ES-I3 (cell line): ENCODE measurements around the gene PGPEP1.
"Not testable (repeated sequence)": the region's sequence is repeated elsewhere in the genome, so short reads cannot be mapped to it uniquely, and the experiment has no call there.

ENCODE experiments used
- H3K36me3 ChIP-seq: 2 replicates; pipeline ENCODE4 v1.6.1; 2013; ENCODE audit warnings: mild to moderate bottlenecking, low read length, control low read depth, moderate library complexity; ENCODE audit not compliant: insufficient read depth
- H3K4me1 ChIP-seq: 2 replicates; pipeline ENCODE4 v1.6.1; 2013; ENCODE audit warnings: mild to moderate bottlenecking, control low read depth, low read length; ENCODE audit not compliant: insufficient read depth
- H3K9ac ChIP-seq: 2 replicates; pipeline ENCODE4 v1.6.1; 2013; ENCODE audit warnings: low read depth, mild to moderate bottlenecking, low read length, moderate library complexity
- H3K9me3 ChIP-seq: 2 replicates; pipeline ENCODE4 v1.6.1; 2013; ENCODE audit warnings: mild to moderate bottlenecking, low read length, moderate library complexity; ENCODE audit not compliant: control insufficient read depth, insufficient read depth

PGPEP1 gene

DNA sequence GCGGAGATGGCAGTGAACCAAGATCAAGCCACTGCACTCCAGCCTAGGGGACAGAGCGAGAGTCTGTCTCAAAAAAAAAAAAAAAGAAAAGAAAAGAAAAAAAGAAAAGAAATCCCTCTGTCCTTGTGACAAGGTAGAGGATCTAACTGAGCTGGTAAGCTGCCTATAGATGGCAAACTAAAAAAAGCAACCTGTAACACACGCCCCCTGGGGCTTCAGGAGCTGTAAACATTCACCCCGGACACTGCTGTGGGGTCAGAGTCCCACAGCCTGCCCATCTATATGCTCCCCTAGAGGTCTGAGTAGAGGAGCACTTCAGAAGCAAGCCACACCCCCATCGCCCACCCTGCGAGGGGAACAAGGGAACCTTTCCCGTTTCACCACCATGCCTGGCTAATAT is 4.3 kb upstream of the PGPEP1 start:
- no peak overlapping the region for H3K9ac ChIP-seq
- H3K36me3 ChIP-seq, result no peaks in the 10 kb centered on the region
- H3K9me3 ChIP-seq, result no peaks in the 10 kb centered on the region
- peaks cover 7% of the 10 kb centered on the region; the same call in 1 of the 2 replicates for H3K4me1 ChIP-seq

DNA sequence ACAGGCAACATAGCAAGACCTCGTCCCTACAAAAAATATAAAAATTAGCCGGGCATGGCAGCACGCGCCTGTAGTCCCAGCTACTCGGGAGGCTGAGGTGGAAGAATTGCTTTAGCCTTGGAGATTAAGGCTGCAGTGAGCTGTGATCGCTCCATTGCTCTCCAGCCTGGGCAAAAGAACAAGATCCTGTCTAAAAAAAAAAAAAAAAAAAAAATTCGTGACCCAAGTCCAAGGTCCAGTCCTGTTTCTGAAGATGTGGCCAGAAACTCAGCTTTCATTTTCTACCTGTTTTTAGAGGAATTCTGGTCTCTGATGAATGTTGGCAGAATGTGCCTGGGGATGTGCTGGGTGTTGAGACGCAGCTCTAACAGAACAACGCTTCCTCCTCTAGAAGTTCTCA is 1.9 kb upstream of the PGPEP1 start:
- H3K9me3 ChIP-seq, result no peaks in the 10 kb centered on the region
- no peaks in the 10 kb centered on the region; the same call in 1 of the 2 replicates for H3K4me1 ChIP-seq
- H3K9ac ChIP-seq, result no peak overlapping the region
- H3K36me3 ChIP-seq, result no peaks in the 10 kb centered on the region

DNA sequence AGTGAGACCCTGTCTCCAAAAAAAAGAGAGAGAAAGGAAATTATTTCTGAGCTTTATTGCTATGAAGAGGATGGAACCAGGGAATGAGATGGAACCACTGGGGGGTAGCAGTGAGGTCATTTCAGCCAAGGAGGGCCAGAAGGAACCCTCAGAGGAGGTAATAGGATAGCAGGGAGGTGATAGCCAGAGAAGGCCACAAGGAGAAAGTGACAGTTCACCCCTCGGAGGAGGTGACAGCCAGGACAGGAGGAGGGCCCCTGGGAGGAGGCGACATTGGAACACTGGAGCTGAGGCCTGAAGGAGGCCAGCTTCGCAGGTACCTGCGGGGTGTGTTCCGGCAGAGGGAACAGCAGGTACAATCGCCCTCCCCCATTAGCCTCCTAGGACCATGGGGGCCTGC is 675 bp upstream of the PGPEP1 start:
- H3K36me3 ChIP-seq, result no peaks in the 10 kb centered on the region
- H3K9ac ChIP-seq, result peak overlapping the region; percentile 78; the same call in 1 of the 2 replicates
- H3K9me3 ChIP-seq, result no peaks in the 10 kb centered on the region
- H3K4me1 ChIP-seq, result peaks cover 6% of the 10 kb centered on the region; the same call in 1 of the 2 replicates

DNA sequence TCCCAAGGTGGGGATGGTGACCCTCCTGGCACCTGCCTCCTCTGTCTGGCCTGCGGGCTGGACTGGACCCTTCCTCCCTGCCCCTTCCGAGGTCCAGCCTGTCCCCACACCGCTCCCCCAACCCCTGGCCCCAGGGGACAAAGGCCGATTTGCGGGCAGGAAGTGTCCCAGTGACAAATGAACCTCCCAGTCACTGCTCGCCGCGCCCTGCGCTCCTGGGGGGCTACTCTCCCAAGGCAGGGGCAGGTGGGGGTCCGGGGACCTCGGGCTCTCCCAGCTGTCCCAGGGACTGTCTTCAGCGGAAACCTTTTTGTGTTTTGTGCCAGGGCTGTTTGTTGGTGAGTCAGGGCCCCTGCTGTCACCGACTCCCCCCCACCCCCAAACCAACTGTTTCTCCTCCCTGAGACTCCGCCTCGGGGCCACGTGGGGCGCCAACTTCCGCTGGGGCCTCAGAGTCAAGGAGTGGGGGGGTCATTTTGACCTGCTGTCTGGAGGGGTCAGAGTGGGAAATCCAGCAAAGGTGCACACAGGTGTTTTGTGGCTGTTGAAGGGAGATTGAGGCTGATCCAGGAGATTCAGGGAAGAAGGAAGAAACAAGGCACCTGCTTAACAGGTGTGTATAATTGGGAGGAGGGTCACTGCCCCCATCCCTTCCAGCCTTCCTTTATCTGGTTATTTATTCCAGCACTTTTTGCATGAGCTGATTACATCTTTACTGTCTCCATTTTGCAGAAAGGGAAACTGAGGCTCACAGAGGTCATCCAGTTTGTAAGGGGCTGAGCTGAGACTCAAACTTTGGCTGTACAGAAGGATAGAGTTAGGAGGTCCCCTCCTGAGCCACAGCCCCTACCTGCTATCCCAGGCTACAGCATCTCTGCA is 831 bp downstream of the PGPEP1 start:
- Histone ChIP-seq H3K9me3 (no peaks in the 10 kb centered on the region), H3K9ac (peak overlapping the region; percentile 78), H3K36me3 (no peaks in the 10 kb centered on the region), H3K4me1 (peaks cover 13% of the 10 kb centered on the region)

DNA sequence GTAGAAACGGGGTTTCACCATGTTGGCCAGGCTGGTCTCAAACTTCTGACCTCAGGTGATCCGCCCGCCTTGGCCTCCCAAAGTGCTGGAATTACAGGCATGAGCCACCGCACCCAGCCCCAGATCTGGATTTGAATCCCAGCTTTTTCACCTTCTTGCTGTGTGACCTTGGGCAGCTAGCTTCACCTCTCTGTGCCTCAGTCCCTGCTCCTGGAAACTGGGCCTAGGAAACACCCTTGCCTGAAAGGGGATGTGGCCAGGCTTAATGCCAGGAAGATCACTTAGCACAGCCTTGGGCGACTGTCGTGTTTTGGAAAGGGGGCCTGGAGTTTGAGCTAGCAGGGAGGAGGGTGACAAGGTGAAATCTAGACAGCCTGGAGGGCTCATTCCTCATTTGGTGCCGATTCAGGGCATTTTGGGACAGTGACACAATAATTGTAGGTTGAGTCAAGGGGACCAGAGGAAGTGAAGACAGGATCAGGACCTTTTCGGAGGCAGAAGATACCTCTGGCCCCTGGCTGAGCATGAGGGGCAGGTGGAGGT is 1.8 kb downstream of the PGPEP1 start:
- H3K9me3 ChIP-seq, result no peaks in the 10 kb centered on the region
- peaks cover 14% of the 10 kb centered on the region for H3K4me1 ChIP-seq
- H3K9ac ChIP-seq, result no peak overlapping the region
- H3K36me3 ChIP-seq, result no peaks in the 10 kb centered on the region

DNA sequence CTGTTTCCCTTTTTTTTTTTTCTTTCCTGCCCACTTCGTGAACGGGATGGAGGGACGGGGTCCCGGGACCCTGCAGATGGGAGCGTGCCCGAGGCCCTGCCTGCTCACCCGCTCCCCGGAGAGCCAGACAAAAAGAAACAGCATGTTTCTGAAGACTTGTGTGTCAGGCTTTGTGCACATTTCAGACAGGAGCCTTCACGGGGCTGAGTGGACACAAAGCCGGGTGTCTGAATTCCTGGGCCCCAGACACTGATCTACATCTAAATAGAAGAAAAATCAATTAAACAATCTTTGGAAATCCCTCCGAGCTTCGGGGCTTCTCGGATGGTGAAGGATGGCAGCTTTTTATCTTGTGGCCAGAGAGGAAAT is 4.2 kb downstream of the PGPEP1 start:
- Histone ChIP-seq H3K36me3 (no peaks in the 10 kb centered on the region), H3K9ac (no peak overlapping the region), H3K9me3 (no peaks in the 10 kb centered on the region), H3K4me1 (peaks cover 14% of the 10 kb centered on the region)

DNA sequence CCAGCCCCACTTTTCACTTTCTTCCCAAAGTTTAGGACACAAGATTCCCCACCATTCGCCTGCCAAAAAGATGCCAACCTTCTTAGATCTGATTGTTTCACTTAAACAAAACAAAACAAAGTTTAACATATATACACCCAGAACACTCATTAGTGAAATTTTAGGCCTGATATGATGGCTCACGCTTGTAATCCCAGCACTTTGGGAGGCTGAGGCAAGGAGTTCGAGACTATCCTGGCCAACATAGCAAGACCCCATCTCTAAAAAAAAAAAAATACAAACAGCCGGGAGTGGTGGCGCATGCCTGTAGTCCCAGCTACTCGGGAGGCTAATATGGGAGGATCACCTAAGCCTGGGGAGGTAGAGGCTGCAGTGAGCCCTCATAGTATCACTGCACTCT is 4.9 kb downstream of the PGPEP1 start:
- H3K9ac ChIP-seq, result no peak overlapping the region
- no peaks in the 10 kb centered on the region for H3K36me3 ChIP-seq
- H3K4me1 ChIP-seq, result peaks cover 14% of the 10 kb centered on the region

DNA sequence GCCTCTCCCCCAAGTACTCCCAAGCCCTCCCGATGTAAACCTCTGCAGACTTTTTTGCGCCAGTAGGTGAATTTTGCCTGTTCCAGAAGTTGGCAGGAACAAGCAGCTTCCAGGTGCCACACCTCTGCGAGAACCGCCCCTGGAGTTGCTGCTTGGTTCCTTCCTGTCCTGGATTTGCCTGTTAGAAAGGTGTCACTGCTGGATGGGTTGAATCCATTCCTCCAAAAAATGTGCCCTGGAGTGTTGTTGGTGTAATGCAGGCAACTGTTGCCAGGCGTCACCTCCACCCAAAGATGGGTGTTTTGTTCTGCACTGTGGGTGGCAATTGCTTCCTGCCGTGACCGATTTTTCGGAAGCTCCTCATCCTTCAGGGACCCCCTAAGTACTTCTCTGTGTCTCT is 5.7 kb downstream of the PGPEP1 start:
- no peaks in the 10 kb centered on the region for H3K9me3 ChIP-seq
- H3K36me3 ChIP-seq, result no peaks in the 10 kb centered on the region
- peaks cover 14% of the 10 kb centered on the region for H3K4me1 ChIP-seq
- no peak overlapping the region for H3K9ac ChIP-seq

More for the DNA sequence above, 4.9 kb downstream of the PGPEP1 start:
- H3K9me3 ChIP-seq, result no peaks in the 10 kb centered on the region

DNA sequence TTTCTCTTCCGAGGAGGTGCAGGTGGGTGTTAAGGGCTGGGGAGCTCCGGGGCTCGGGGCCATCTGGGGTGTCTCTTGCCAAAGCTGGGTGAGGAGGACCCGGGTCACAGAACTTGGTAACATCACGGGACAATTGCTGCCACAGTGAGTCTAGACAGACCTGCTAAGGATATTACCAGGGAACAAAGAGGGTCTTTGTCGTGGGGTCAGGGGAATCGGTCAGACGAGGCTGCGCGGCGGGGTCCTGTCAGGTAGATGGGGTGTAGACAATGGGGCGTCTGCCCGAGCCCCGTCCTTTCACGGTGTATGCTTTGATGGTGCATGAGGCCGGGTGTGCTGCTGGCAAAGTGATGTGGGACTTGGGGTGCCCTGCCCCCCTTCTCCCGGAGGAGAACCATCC is 7.8 kb downstream of the PGPEP1 start:
- Histone ChIP-seq H3K9ac (no peak overlapping the region), H3K36me3 (no peaks in the 10 kb centered on the region), H3K4me1 (peaks cover 14% of the 10 kb centered on the region), H3K9me3 (no peaks in the 10 kb centered on the region)

DNA sequence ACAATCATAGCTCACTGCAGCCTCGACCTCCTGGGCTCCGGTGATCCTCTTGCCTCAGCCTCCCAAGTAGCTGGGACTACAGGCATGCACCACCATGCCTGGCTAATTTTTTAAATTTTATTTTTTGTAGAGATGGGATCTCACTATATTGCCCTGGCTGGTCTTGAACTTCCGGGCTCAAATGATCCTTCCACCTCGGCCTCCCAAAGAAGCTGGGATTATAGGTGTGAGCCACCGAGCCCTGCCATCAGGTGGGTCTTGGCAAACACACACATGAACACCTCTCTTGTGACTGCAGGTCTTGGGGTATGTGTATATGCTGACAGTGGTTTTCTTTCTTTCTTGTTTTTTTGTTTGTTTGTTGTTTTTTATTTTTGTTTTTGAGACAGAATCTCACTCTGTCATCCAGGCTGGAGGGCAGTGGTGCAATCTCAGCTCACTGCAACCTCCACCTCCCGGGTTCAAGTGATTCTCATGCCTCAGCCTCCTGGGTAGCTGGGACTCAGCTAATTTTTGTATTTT is 8.5 kb downstream of the PGPEP1 start:
- H3K9ac ChIP-seq, H3K9me3 ChIP-seq, H3K36me3 ChIP-seq: not testable (repeated sequence)
- peaks cover 14% of the 10 kb centered on the region for H3K4me1 ChIP-seq

DNA sequence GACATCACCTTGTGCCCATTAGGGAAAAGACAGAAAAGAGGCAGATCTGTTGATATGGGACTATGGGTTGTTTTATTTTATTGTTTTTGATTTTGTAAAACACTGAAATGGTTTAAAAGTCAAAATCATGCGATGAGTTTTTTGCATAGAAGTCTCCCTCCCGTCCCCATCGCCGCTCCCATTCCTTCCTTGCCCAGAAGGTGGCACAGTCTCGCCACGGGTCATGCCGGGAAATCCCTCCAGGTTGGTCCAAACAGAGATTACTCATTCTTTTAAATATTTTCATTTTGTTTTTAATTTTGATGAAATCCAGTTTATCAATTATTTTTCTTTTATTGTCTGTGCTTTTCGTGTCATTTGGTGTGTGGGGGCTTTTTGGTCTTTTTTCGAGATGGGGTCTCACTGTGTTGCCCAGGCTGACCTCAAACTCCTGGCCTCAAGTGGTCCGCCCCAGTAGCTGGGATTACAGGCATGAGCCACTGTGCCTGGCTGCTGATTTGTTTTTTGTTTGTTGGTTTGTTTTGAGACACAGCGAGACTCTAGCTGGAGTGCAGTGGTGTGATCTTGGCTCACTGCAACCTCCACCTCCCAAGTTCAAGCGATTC is 9.2 kb downstream of the PGPEP1 start:
- Histone ChIP-seq H3K4me1 (peaks cover 9% of the 10 kb centered on the region), H3K9me3 (no peaks in the 10 kb centered on the region), H3K9ac (no peak overlapping the region), H3K36me3 (no peaks in the 10 kb centered on the region; the same call in 1 of the 2 replicates)

DNA sequence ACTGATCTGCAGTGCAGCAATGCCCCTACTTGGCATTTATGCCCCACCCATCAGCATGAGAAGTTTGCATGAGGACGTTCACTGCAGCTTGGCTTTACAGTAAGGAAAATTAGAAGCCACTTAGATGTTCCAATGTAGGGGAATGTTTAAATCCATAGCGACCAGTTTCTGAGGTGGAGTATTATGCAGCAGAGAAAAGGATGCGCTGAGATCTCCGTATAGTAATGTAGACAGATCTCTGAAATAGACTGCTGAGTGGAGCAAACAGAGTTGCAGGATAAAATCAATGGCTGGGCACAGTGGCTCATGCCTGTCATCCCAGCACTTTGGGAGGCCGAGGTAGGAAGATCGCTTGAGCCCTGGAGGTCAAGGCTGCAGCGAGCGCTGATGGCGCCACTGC is 10.1 kb downstream of the PGPEP1 start:
- no peaks in the 10 kb centered on the region for H3K9me3 ChIP-seq
- H3K4me1 ChIP-seq, result peaks cover 5% of the 10 kb centered on the region; the same call in 1 of the 2 replicates
- H3K9ac ChIP-seq, result no peak overlapping the region
- peaks cover 3% of the 10 kb centered on the region; the same call in 1 of the 2 replicates for H3K36me3 ChIP-seq

DNA sequence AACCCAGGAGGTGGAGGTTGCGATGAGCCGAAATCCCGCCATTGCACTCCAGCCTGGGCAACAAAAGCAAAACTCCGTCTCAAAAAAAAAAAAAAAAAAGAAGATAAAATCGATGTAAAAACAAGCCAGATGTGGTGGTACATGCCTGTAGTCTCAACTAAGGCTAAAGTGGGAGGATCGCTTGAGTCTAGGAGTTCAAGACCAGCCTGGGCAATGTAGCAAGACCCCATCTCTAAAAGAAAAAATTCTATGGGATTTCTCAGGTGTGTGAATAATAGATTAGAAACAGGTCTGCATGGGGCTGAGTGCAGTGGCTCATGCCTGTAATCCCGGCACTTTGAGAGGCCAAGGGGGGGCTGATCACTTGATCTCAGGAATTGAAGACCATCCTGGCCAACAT is 11.1 kb downstream of the PGPEP1 start:
- no peaks in the 10 kb centered on the region for H3K9me3 ChIP-seq
- peaks cover 4% of the 10 kb centered on the region; the same call in 1 of the 2 replicates for H3K36me3 ChIP-seq
- no peaks in the 10 kb centered on the region for H3K4me1 ChIP-seq
- H3K9ac ChIP-seq, result no peak overlapping the region

DNA sequence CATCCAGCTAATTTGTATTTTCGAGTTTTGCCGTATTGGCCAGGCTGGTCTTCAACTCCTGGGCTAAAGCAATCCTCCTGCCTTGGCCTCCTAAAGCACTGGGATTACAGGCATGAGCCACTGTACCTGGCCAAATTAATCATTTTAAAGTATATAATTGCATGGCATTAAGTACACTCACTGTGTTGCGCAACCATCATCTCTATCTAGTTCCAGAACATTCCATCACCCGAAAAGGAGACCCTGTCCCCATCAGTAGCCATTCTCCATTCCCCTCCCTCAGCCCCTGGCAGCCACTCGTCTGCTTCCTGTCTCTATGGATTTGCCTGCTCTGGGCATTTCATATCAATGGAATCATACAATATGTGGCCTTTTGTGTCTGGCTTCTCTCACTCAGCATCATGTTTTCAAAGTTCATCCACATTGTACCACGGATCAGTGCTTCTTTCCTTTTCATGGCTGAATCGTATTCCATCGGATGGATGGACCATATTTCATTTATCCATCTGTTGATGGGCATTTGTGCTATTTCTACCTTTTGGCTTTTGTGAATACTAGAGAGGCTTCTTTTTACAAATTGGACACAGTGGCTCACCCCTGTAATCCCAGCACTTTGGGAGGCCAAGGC is 13.1 kb downstream of the PGPEP1 start:
- Histone ChIP-seq H3K9me3 (no peaks in the 10 kb centered on the region), H3K36me3 (peaks cover 7% of the 10 kb centered on the region), H3K4me1 (no peaks in the 10 kb centered on the region), H3K9ac (no peak overlapping the region)
